Gastroesophageal sphincter (tissue), 3 donors: ENCODE results near the gene RBM4B.

Source experiments
- CTCF ChIP-seq, 4 experiments: fragments of 200-600 bp in 2 of 4; fragments of 450-650 bp in 2 of 4; sonication (generic) in 1 of 4; IDR thresholded peaks; one replicate each; pipeline ENCODE4 v1.5.1; 2017 to 2019; ENCODE audit warnings: antibody characterized with exemption in 4 of 4, mild to moderate bottlenecking in 2 of 4, moderate library complexity in 2 of 4
- EP300 ChIP-seq: sonication (generic); formaldehyde crosslinking; IDR thresholded peaks from one replicate; pipeline ENCODE4 v1.6.1; 2017; ENCODE audit warnings: antibody characterized with exemption, mild to moderate bottlenecking
- POLR2A ChIP-seq, 2 donors: fragments of 450-650 bp; IDR thresholded peaks; one replicate each; pipeline ENCODE4 v1.6.1; 2017; ENCODE audit warnings: antibody characterized with exemption in 2 of 2, mild to moderate bottlenecking in 2 of 2, moderate library complexity in 1 of 2
- POLR2AphosphoS5 ChIP-seq: sonication (generic); formaldehyde crosslinking; IDR thresholded peaks from one replicate; pipeline ENCODE4 v1.6.1; 2017; ENCODE audit warnings: antibody characterized with exemption

DNA sequence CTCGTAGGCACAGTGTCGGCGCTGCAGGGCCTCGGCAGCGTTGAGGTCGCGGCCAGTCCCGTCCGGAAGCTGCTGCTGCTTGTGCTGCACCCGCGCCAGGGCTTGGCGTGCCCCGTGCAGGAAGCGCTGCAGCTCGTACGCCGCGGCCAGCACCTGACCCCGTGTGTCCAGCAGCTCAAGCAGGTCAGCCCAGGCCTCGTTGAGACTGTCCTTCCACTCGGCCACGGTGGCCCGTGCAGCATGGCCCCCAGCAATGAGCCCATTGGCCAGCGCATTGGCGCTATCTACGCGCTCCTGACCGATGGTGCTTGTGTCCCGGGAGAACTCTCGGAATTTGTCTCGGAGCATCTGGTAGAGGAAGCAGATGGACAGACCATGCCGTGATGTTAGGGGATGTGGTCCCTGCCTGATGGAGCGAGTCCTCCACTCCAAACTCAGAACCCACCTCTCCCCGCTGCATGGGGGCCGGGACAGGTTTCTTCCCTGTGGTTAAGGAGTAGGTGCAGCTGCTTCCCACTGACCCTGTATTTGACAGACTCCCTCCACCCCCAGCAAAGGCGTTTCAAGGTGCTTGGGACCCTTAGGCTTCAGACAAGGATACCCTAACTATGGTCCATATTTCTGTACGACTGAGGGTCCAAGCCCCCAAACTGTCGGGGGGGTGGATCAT lies 13.8 kb upstream of the RBM4B start:
- TF ChIP-seq POLR2A (IDR thresholded peaks at IDR 0.05): no peak
- no peak for TF ChIP-seq CTCF (IDR thresholded peaks at IDR 0.05)
- no peak for TF ChIP-seq POLR2AphosphoS5
- no peak for TF ChIP-seq EP300
